Astrocyte of the spinal cord (primary cell): ENCODE results near the gene DIAPH2.

ENCODE experiments used
- DNase-seq: peaks from one replicate; pipeline ENCODE4 v3.0.0; 2011; ENCODE audit warnings: low read depth, low spot score
- H3K4me3 ChIP-seq: 2 replicates; pipeline ENCODE4 v1.5.1; 2011; ENCODE audit warnings: low read depth, mild to moderate bottlenecking, low read length, moderate library complexity
- in situ Hi-C: cut with HindIII; loops from 2 replicates; pipeline ENCODE4 v1.10.0; 2017; ENCODE audit warnings: low sequenced_read_pairs
- TF ChIP-seq, protein P1 (sequence below): IDR thresholded peaks from 2 replicates; pipeline ENCODE4 v1.5.1; 2012; ENCODE audit warnings: low read depth, mild to moderate bottlenecking, low read length, inconsistent platforms

The DIAPH2 gene

DNA sequence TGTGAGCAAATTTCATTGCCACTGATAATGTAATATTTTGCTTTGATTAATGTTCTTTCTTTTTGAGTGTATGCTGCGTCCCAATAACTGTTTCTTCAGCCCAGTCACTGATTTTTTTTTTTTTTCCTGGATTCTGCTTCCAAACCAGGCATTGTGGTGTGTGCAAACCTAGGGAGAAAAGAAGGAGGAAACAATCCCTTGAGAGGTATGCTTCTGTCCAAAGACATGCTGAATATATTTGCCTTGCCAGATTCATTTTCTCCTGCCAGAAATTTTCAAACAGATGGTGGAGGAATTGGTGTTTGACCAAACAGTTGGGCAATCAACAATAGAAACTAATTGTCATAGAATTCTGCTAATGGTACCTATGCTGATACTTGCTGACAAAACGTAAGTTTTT, 952.6 kb downstream of the DIAPH2 start:
- in situ Hi-C loops, result no loop called here
- TF ChIP-seq, protein P1, sequence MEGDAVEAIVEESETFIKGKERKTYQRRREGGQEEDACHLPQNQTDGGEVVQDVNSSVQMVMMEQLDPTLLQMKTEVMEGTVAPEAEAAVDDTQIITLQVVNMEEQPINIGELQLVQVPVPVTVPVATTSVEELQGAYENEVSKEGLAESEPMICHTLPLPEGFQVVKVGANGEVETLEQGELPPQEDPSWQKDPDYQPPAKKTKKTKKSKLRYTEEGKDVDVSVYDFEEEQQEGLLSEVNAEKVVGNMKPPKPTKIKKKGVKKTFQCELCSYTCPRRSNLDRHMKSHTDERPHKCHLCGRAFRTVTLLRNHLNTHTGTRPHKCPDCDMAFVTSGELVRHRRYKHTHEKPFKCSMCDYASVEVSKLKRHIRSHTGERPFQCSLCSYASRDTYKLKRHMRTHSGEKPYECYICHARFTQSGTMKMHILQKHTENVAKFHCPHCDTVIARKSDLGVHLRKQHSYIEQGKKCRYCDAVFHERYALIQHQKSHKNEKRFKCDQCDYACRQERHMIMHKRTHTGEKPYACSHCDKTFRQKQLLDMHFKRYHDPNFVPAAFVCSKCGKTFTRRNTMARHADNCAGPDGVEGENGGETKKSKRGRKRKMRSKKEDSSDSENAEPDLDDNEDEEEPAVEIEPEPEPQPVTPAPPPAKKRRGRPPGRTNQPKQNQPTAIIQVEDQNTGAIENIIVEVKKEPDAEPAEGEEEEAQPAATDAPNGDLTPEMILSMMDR, result no peak
- no peak overlapping the region for H3K4me3 ChIP-seq
- no peak for DNase-seq

DNA sequence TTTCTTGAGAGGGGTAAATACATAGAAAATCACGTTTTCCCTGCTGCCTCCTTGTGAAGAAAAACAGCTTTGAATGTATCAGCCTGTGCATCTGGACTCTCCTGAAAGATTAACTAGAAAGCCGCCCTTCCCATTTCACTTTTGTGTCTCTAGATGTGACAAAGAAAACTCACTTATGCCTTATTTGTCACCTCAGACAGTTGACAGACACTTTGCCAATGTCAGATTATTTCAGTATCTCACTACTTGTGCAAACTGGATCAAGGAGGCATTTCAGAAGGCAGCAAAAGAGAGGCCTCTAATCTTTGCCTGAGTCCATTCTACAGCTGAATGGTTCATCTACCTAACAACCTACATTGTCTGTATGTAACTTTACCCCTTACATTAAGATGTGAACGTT, 954.0 kb downstream of the DIAPH2 start:
- in situ Hi-C loops, result no loop called here
- TF ChIP-seq, protein P1, result no peak
- no peak for DNase-seq
- no peak overlapping the region for H3K4me3 ChIP-seq

DNA sequence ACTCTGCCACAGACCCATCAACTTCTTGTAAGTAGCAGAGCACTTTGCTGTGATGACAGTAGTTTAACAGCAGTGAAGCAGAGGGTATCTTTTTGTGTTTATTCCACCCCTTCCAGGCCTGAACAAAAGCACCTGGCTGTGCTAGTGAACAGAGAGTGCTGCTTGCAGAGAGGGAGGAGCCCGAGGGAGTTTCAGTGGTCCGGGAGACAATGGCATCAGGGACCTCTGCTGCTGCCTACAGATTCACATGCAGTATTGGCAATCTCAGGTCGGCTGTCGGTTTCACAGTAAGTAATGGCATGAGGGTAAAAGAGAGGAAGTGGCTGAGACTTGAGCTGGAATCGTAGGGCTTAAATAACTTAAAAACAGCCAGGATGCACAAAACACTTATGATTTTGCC, 954.9 kb downstream of the DIAPH2 start:
- DNase-seq, result no peak
- no peak overlapping the region for H3K4me3 ChIP-seq
- in situ Hi-C loops, result no loop called here
- TF ChIP-seq, protein P1, result no peak
